ENCODE data around the gene ADORA2A. TPM values are rescaled to one million over a fixed set of nuclear protein-coding genes. Genes with fewer than 3 reads are reported as not detected.

Gene ADORA2A
- total and polyA plus RNA-seq, 10 of the 15 experiments (the other 5 are each of a cell fraction or from before 2014, with no cell fraction given), result 0.69 to 31.2 (median 18.3) TPM

DNA sequence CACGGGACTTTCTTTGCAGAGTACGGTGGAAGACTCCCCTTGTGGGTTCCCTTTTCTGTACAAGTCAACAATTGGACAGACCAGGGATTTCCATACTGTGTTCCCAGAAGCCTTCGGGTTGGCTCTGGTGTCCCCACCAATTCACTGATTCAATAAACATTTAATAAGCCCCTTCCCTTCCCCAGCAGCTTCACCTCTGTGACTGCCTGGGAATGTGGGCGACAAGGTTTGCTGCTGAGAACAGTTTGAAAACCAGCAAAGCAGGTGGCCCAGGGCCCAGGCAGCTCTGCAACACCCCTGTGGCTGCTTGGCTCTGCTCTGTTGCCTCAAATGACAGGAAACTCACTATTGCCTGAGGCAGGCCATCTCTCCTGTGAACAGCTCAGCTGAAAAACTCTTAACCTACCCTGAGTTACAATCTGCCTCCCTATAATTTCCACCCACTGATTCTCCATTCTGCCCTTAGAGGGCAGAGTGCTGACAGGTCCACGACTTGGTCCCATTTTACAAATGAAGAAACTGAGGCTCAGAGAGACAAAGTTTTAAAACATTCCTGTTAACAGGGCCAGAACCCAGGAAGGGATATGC lies 10.4 kb downstream of the ADORA2A start (continued):
- TF ChIP-seq, protein P1, sequence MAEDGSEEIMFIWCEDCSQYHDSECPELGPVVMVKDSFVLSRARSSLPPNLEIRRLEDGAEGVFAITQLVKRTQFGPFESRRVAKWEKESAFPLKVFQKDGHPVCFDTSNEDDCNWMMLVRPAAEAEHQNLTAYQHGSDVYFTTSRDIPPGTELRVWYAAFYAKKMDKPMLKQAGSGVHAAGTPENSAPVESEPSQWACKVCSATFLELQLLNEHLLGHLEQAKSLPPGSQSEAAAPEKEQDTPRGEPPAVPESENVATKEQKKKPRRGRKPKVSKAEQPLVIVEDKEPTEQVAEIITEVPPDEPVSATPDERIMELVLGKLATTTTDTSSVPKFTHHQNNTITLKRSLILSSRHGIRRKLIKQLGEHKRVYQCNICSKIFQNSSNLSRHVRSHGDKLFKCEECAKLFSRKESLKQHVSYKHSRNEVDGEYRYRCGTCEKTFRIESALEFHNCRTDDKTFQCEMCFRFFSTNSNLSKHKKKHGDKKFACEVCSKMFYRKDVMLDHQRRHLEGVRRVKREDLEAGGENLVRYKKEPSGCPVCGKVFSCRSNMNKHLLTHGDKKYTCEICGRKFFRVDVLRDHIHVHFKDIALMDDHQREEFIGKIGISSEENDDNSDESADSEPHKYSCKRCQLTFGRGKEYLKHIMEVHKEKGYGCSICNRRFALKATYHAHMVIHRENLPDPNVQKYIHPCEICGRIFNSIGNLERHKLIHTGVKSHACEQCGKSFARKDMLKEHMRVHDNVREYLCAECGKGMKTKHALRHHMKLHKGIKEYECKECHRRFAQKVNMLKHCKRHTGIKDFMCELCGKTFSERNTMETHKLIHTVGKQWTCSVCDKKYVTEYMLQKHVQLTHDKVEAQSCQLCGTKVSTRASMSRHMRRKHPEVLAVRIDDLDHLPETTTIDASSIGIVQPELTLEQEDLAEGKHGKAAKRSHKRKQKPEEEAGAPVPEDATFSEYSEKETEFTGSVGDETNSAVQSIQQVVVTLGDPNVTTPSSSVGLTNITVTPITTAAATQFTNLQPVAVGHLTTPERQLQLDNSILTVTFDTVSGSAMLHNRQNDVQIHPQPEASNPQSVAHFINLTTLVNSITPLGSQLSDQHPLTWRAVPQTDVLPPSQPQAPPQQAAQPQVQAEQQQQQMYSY (CRISPR knock-in tag; IDR thresholded peaks at IDR 0.05), result no peak
- TF ChIP-seq MYB (IDR thresholded peaks at IDR 0.05; ENCODE audit: borderline replicate concordance, low read depth, low read length), result no peak
- TF ChIP-seq, protein P2, sequence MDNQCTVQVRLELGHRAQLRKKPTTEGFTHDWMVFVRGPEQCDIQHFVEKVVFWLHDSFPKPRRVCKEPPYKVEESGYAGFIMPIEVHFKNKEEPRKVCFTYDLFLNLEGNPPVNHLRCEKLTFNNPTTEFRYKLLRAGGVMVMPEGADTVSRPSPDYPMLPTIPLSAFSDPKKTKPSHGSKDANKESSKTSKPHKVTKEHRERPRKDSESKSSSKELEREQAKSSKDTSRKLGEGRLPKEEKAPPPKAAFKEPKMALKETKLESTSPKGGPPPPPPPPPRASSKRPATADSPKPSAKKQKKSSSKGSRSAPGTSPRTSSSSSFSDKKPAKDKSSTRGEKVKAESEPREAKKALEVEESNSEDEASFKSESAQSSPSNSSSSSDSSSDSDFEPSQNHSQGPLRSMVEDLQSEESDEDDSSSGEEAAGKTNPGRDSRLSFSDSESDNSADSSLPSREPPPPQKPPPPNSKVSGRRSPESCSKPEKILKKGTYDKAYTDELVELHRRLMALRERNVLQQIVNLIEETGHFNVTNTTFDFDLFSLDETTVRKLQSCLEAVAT (IDR thresholded peaks at IDR 0.05), result no peak
- no peak for TF ChIP-seq TARDBP (IDR thresholded peaks at IDR 0.05; ENCODE audit: borderline replicate concordance)
- TF ChIP-seq, protein P3, sequence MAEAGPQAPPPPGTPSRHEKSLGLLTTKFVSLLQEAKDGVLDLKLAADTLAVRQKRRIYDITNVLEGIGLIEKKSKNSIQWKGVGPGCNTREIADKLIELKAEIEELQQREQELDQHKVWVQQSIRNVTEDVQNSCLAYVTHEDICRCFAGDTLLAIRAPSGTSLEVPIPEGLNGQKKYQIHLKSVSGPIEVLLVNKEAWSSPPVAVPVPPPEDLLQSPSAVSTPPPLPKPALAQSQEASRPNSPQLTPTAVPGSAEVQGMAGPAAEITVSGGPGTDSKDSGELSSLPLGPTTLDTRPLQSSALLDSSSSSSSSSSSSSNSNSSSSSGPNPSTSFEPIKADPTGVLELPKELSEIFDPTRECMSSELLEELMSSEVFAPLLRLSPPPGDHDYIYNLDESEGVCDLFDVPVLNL (IDR thresholded peaks at IDR 0.05; ENCODE audit: low read depth, low read length), result no peak
- peak; percentile 39; the same call in 1 of the 2 replicates for TF ChIP-seq SPI1 (IDR thresholded peaks at IDR 0.05; ENCODE audit: borderline replicate concordance, insufficient read depth, low read depth, low read length)
- no peak for TF ChIP-seq SUZ12 (IDR thresholded peaks at IDR 0.05; ENCODE audit: unreplicated experiment)
- no peak for TF ChIP-seq SREBF2 (IDR thresholded peaks at IDR 0.05; ENCODE audit: low read length)
- TF ChIP-seq RELA (IDR thresholded peaks at IDR 0.05; ENCODE audit: borderline replicate concordance, partially characterized antibody), result no peak
- TF ChIP-seq BRCA1 (IDR thresholded peaks at IDR 0.05; ENCODE audit: low read depth, low read length), result no peak
- no peak for TF ChIP-seq SRF (IDR thresholded peaks at IDR 0.05; ENCODE audit: low read depth in 2 of 2, low read length in 2 of 2)
- TF ChIP-seq NBN (IDR thresholded peaks at IDR 0.05), result peak; percentile 74
- 0 out of 2 replicates have a peak, but pooled peaks have one; percentile 36 for TF ChIP-seq ASH2L (IDR thresholded peaks at IDR 0.05; ENCODE audit: borderline replicate concordance, low read depth)
- 0 out of 2 replicates have a peak, but pooled peaks have one; percentile 35 for TF ChIP-seq CREB1 (IDR thresholded peaks at IDR 0.05; ENCODE audit: low read depth)
- peak; percentile 68 to 71 for TF ChIP-seq IKZF2 (IDR thresholded peaks at IDR 0.05)
- no peak for TF ChIP-seq SIN3A (IDR thresholded peaks at IDR 0.05; ENCODE audit: low read depth, low read length)
- TF ChIP-seq IKZF1 (conservative IDR thresholded peaks at IDR 0.05), result peak; percentile 76
- TF ChIP-seq, protein P4, sequence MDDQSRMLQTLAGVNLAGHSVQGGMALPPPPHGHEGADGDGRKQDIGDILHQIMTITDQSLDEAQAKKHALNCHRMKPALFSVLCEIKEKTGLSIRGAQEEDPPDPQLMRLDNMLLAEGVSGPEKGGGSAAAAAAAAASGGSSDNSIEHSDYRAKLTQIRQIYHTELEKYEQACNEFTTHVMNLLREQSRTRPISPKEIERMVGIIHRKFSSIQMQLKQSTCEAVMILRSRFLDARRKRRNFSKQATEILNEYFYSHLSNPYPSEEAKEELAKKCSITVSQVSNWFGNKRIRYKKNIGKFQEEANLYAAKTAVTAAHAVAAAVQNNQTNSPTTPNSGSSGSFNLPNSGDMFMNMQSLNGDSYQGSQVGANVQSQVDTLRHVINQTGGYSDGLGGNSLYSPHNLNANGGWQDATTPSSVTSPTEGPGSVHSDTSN (IDR thresholded peaks at IDR 0.05; ENCODE audit: insufficient replicate concordance, low read depth, low read length), result no peak
- no peak for TF ChIP-seq NR2C1 (IDR thresholded peaks at IDR 0.05)
- TF ChIP-seq CHD4 (IDR thresholded peaks at IDR 0.05), result no peak
- TF ChIP-seq SMAD5 (IDR thresholded peaks at IDR 0.05; ENCODE audit: low read depth), result no peak
- TF ChIP-seq GATAD2B (conservative IDR thresholded peaks at IDR 0.05; ENCODE audit: low read depth), result 0 out of 2 replicates have a peak, but pooled peaks have one; percentile 19
- TF ChIP-seq KAT2A (conservative IDR thresholded peaks at IDR 0.05; ENCODE audit: control insufficient read depth, low read depth, low read length), result no peak
- TF ChIP-seq RAD21 (IDR thresholded peaks at IDR 0.05; ENCODE audit: insufficient read depth, low read depth, low read length), result peak; percentile 47
- no peak for TF ChIP-seq WRNIP1 (IDR thresholded peaks at IDR 0.05; ENCODE audit: borderline replicate concordance, low read depth, low read length)
